CD4-positive, alpha-beta T cell treated with Interleukin-17A for 4 hours (primary cell): ENCODE data around the gene MRPL52.
"Not testable (repeated sequence)": the region's sequence is repeated elsewhere in the genome, so short reads cannot be mapped to it uniquely, and the experiment has no call there.

ENCODE experiments used
- DNase-seq: peaks from one replicate; pipeline ENCODE4 v3.0.0-alpha.2; 2020; ENCODE audit warnings: mixed read lengths

Gene MRPL52

GRCh38 chr14:22854963-22855724 is 25.5 kb downstream of the MRPL52 start:
- no peak for DNase-seq

GRCh38 chr14:22856428-22856827 is 26.7 kb downstream of the MRPL52 start:
- DNase-seq: no peak

GRCh38 chr14:22860377-22860776 is 30.7 kb downstream of the MRPL52 start:
- not testable (repeated sequence) for DNase-seq

- DNase-seq: no peak
Measured at GRCh38 chr14:22861651-22862050, 32.0 kb downstream of the MRPL52 start.

GRCh38 chr14:22864979-22865378 is 35.3 kb downstream of the MRPL52 start:
- no peak for DNase-seq

- no peak for DNase-seq
Measured at GRCh38 chr14:22865424-22866405, 36.0 kb downstream of the MRPL52 start.

GRCh38 chr14:22866874-22867273 is 37.2 kb downstream of the MRPL52 start:
- no peak for DNase-seq

- no peak for DNase-seq
Measured at GRCh38 chr14:22870811-22871223, 41.1 kb downstream of the MRPL52 start.

GRCh38 chr14:22871224-22872032 is 41.7 kb downstream of the MRPL52 start, which contains the start of gene LRP10:
Gene LRP10, plus strand, starts transcription at chr14:22871740. Its CDS starts 564 bp downstream, at chr14:22872304.
- peak; percentile 87 for DNase-seq

GRCh38 chr14:22872033-22872832 is 42.5 kb downstream of the MRPL52 start:
- DNase-seq: peak; percentile 82

- no peak for DNase-seq
Measured at GRCh38 chr14:22872833-22873520, 43.3 kb downstream of the MRPL52 start.

GRCh38 chr14:22875003-22875747 is 45.5 kb downstream of the MRPL52 start:
- no peak for DNase-seq

- no peak for DNase-seq
Measured at GRCh38 chr14:22875748-22876319, 46.1 kb downstream of the MRPL52 start.

- no peak for DNase-seq
Measured at GRCh38 chr14:22877000-22877501, 47.4 kb downstream of the MRPL52 start.

- DNase-seq: no peak
Measured at GRCh38 chr14:22878271-22879246, 48.9 kb downstream of the MRPL52 start.

GRCh38 chr14:22882064-22882463 is 52.4 kb downstream of the MRPL52 start:
- no peak for DNase-seq

- peak; percentile 63 for DNase-seq
Measured at GRCh38 chr14:22882529-22883172, 53.0 kb downstream of the MRPL52 start.
